NCI-H2171 treated with DMSO at 0.1 percent for 48 hours (cell line): ENCODE results near the gene DUSP12.
A peak's percentile ranks its signal among the peaks of the same experiment; 100 is the strongest.
"Not testable (repeated sequence)": the region's sequence is repeated elsewhere in the genome, so short reads cannot be mapped to it uniquely, and the experiment has no call there.

Experiments
- DNase-seq: peaks from one replicate; lab custom pipeline; 2025; lab: John Stamatoyannopoulos, UW

Gene DUSP12

DNA sequence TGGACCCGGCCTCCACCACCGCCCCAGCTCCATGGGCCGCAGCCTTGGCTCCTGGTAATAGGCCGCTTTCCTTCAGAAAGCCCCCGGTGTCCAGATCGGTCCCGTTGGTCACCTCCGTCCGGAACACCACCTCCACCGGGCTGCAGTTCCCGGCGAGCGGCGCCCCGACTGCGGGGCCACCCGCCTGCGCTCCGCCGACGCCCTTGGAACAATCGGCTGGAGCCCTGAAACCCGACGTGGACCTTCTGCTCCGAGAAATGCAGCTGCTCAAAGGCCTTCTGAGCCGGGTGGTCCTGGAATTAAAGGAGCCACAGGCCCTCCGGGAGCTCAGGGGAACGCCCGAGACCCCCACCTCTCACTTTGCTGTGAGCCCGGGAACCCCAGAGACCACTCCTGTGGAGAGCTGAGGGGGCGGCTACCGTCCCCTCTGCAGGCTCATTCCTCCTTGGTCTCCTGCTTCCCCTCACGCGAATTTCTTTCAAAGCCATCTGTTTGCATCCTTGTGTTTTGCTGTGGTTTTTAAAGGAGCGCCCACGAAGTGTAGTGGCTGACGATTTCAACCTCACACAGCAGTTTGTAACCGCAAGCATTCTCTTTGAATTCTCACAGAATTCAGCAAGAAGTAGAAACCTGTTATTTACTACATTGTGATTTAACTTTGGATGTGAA lies 22.2 kb upstream of the DUSP12 start:
- DNase-seq = peak; percentile 5

DNA sequence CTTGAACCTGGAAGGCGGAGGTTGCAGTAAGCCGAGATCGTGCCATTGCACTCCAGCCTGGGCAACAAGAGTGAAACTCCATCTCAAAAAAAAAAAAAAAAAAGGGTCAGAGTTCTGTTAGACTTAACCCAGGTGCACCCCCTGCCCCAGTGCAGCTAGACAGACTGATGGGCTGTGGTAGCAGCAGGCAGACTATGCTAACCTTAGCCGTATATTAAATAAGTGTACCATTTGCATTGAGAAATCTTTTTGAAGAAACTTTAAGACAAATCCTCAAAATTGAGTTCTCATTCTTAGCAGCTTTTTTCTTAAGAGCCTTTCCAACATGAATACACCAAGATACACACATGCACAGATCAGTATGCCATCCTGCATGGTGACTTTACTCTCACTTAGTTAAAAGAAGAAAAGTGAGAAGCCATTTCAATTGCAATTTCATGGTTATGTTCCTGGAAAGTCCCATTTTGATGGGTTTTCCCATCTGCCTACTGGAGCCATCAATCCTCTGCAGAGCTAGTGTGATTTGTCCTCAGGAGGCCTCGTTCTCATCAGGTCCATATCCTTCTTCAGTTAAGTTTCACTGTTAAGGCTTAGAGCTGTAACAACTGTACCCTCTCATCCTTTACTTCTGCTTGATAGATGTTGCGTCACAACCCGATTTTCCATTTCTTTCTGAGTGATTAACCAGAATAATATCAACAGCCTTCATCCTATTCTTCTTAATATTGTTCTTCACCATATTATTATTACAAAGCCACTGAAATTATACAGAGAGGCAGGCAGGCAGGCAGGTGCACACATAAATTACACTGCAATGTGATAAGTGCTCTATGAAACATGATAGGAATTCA lies 21.0 kb upstream of the DUSP12 start:
- DNase-seq = no peak

DNA sequence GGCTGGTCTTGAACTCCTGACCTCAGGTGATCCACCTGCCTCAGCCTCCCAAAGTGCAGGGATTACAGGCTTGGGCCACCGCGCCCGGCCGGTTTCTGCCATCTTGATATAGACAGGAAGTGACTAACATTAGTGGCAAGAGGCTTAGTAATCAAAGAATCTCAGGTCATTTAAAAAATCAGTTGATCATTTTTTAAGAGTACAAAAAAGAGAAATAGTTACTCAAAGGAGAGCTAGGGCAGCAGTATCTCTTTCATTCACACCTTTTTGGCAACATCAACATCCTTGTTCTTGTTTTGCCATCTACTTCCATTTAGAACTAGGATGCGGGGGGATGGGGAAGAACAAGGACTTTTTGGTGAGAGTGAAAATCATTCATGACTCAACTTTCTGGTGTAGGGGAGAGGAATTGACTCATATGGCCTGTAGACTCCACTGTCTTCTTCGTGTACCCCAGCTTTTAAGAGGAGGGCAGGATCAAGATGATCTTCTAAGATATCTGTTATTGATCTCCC lies 19.5 kb upstream of the DUSP12 start:
- no peak for DNase-seq

DNA sequence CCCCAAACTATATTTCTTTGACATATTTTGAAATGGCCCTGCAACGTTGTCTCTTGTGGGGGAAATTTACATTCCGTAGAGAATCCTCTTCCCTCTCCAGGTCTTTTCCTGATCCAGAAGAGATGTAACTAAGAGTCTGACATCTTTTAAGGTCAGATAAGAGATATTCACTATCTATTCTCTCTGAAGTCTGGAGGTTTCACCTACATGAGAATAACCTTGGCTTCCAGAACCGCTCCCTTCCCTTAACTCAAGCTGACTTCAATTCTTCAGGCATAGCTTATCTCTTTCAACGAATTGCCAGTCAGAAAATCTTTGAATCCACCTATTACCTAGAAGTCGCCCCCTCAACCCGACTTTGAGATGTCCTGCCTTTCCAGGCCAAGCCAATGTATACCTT lies 18.3 kb upstream of the DUSP12 start:
- DNase-seq = no peak

DNA sequence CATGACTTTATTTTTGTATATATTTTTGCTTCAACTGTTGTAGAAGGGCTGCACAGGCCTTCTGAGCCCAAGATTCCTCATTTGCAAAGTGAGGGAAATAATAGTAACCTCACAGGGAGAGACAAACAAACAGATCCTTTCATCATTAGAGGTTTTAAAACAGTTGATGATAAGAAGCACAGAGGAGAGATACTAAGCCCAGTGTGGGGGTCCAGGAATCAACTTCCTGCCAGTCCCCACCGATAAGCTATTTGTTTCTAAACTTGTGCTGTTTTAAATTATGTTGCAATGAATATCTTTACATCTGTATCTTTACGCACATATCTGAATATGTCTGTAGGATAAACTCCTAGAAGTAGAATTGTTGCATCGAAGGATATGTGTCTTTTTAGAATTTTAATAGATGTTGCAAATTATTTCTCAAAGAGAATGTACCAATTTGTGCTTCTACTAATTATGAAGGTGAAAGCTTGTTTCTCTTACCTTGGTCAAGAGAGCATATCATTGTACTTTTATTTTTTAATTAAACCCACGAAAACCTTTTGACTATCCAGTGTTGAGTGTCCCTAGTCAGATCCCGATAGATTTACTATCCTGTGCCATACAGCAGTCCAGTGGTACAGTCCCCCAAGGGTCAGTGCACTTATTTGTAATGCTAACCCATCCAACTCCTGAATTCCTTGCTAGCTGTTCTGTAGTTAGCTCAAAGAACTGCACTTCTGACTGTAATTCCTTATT lies 17.4 kb upstream of the DUSP12 start:
- no peak for DNase-seq

DNA sequence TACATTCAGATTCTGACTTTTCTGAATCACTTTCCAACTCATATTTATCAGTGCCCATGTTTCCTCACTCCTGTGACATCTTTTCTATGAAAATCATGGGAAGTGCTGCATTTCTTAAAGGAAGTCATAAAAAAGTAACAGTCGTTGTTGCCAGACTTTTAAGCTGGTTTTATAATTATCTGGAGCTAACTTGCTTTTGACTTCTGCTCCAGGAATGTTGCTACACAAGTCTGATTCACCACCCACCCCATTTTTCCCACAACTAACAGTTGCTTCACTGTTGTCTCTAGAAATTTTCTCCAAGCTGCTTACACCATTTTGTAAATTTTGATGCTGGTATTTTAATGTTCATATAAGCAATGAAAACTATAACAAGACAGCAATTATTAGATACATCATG lies 16.1 kb upstream of the DUSP12 start:
- DNase-seq = no peak

DNA sequence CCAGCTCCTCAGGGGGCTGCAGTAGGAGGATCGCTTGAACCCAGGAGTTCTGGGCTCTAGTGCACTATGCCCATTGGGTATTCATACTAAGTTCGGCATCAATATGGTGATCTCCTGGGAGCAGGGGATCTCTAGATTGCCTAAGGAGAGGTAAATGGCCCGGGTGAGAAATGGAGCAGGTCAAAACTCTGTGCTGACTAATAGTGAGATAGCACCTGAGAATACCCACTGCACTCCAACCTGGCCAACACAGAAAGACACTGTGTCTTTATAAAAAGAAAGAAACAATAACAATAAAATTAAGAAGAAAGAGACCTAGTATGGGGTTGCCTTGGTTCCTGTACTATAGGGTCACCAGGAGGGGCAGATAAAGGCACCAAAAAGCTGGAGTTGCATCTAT lies 13.7 kb upstream of the DUSP12 start:
- DNase-seq = no peak

DNA sequence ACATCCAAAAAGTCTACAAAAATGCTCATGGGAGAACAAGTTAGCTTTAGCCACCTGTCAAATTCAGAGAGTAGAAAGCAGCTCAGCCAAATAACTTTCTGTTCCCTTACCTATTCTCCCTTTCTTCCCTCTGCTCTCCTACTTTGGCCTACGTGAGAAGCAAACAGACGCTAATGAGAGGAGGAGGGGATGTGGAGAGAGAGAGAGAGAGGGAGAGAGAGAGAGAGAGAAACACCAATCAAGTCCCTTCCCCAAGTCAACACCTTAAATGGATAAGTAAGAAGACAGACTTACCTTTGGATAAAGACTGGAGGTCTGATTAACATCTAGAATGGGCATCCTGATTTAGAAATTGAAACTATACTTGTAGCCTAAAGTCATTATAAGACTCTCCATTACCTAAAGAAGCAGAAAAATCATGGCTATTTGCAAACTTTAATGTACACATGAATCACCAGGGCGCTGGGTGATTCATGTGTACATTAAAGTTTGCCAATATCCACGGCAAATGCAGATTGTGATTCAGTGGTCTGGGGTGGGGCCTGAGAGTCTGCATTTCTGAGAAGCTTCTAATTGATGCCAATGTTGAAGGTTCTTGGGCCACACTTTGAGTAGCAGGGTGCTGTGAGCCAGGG lies 13.1 kb upstream of the DUSP12 start:
- DNase-seq = no peak

DNA sequence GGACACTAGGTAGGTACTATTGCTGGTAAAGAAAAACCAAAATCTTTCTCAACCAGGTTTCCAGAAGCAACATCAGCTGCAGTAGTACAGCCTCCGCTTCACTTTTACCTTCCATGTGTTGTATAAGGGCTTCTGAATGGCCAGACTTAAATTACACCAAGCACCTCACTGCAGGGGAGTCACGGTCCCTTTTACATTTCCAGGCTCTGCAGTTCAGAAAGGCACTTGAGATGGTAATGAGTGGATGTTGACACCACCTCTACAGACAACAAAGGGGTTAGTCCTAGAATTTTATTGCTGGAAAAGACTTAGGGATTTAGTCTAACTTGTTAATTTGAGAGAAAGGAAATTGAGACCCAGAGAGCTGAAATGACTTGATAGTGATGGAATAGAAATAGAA lies 12.0 kb upstream of the DUSP12 start:
- DNase-seq = no peak

DNA sequence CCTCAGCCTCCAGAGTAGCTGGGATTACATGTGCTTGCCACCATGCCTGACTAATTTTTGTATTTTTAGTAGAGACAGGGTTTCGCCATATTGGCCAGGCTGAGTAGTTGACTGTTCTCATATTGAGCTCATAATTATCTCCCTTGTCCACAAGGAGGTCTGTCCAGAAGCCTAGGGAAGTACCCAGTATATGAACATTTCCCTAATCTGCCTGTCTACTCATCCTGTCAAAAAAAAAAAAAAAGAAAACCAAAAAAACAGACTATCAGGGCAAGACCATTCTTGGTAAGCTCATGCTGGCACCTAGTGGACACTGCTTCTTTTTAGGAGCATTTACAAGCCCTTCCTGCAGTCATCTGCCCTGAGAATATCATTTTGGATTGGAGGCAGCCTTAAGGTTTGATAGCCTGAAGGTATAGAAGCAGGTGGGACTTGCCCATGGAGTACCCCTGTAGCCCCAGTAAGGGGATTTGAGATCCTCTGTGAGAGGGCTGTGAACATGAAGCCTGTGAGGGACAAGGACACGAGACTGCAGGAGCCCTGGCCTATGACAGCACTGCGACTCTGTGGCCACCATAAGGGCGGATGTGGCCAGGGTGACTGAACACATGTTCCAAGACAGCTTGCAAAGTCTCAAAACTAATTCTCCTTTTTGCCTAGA lies 10.8 kb upstream of the DUSP12 start:
- peak; percentile 10 for DNase-seq

DNA sequence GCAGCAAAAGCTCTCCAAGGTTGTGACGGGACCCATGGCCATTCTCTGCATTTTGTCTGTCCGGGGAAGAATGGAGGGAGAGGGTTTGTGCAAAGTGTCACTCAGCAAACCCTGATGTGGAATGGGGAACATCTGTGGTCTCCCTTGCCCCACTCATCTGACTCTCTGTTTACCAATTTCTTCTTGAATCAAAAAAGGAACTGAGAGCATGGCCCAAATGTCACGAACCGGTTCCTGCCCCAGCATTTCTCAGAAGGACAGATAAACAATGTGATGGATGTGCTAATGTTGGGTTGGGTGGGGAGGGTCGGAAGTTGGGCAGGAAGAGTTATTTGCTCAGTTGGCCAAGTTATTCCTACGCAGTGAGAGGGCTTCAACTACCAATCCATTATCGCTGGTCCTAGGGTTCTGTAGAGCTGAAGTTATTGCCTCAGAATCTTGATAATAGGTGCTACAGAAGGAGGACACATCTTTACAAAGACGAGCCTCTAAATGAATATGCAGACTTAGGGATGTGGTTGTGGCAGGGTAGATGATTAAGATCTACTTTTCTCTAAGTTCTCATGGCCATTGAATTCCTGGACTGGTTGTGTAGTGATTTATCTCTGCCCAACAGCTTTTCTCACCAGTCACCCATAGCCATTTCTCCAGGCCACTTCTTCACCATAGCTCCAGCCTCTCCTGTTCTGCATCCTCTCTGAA lies 9.6 kb upstream of the DUSP12 start:
- DNase-seq = no peak

DNA sequence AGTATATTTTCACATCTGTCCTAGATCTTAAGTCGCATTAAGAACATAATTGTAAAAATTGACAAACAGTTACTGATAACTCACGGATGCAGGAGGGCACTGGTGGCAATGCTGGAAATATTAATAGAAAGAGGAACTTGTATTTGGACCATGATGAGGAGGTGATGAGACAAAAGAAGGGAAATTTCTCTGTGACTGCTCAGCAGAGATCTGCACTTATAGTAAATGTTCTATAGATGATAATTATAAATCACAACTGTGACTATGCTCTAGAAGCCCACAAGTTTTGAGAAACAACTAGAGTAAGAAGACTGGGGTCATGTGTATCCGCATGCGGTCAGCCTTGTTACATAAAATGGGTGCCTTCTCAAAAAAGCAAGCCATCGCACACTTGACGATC lies 8.7 kb upstream of the DUSP12 start:
- DNase-seq = no peak

DNA sequence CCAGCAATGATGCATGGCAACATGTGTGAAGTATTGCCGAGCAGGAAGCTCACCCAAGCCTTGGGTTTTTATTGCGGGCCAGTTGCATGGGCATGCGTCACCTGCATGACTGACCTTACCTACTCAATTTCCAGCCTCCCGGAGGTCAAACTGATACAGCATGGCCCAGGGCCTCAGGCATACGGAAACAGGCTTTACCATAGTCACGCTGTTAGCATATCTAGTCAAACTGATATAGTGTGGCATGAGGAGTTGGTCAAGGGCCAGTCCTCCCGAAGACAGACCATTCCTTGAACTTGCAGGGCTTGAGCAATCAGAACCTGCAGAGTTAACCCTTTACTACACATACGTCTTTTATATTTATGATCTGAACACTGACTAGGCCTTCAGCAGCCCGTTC lies 6.4 kb upstream of the DUSP12 start:
- DNase-seq = no peak

DNA sequence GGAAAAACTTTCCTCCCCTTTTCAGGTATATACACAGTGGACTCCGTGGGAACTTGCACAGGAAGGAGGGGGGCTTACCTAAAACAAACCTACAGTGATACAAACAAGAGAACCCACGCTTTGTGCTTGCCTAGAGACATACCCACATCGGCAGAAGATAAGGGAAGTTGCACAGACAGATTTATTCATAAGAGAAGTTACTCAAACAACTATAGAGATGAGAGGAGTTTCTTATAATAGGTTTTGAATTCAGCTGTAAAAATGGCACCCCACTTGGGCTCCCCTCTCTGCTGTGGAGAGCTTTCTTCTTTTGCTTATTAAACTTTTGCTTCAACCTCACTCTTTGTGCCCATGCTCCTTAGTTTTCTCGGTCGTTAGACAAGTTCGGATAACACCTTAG lies 1.8 kb upstream of the DUSP12 start:
- DNase-seq = no peak

DNA sequence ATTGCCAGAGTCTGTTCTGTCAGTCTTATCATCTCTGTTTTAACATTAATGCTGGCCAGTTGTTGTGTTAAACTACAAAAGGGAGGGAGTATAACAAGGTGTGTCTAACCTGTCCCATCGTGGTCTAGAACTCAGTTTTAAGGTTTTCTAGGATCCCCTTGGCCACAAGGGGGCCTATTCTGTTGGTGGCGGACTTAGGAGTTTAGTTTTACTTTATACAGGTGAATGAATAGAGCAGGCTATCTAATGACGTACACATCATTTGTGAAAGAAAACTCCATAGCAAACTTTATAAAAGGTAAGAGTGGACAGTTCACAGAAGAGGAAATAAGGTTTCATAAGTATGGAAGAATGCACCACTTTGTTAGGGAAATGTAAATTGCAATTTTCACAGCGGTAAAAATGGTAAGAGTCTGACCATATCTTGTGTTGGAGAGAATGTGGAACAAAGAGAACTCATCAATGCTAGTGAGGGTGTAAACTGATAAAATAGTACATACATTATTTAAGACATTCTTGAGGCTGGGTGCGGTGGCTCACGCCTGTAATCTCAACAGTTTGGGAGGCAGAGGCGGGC lies 14.0 kb downstream of the DUSP12 start:
- peak; percentile 6 for DNase-seq

DNA sequence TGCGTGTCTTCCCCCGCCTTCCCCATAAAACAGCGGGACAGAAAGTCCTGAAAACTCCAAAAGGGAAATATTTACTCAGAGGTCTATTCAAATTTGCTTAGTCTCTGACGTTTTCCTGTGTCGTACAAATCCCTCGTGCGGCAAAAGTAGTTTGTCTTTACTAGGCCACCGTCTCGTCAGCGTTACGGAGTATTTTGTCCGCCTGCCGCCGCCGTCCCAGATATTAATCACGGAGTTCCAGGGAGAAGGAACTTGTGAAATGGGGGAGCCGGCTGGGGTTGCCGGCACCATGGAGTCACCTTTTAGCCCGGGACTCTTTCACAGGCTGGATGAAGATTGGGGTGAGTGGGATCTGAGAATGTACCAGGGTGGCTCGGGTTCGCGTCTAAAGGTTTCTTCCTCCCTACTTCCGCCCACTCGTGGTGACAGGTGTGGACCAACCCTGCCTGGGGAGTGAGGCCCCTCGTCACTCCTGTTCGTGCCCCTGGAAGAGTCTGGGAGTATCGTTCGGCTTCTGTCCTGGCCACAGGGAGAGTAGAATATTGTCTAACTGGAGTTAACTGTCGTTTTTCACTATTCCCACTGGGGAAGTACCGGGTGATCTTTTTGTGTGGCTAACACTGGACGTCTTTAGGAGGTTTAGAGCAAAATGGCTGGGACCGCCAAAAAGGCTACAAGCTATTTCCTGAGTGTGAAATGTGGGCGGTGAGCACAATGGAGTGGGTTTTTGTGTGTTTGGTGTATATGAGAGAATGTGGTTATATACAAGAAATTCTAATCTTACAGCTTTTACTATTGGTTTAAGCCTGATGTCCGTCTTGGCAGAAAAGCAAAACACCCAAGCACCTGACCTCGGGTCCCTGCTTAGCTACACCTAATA lies 16.8 kb downstream of the DUSP12 start, which contains the start of gene ATF6:
ATF6 (plus strand) TSS at position 219 of the 880 bp plus-strand sequence; CDS start at position 260, 41 bp downstream.
- DNase-seq = peak; percentile 89

DNA sequence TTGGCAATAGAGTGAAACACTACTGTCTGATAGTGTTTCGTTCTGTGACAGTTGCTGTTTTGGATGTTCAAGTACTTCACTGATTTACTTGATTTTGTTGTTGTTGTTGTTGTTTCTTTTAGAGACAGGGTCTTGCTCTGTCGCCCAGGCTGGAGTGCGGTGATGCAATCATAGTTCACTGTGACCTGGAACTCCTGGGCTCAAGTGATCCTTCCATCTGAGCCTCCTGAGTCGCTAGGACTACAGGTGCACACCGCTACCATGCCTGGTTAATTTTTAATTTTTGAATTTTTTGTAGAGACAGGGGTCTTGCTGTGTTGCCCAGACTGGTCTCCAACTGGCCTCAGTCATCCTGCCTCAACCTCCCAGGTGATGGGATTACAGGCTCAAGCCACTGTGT lies 18.9 kb downstream of the DUSP12 start:
- no peak for DNase-seq

DNA sequence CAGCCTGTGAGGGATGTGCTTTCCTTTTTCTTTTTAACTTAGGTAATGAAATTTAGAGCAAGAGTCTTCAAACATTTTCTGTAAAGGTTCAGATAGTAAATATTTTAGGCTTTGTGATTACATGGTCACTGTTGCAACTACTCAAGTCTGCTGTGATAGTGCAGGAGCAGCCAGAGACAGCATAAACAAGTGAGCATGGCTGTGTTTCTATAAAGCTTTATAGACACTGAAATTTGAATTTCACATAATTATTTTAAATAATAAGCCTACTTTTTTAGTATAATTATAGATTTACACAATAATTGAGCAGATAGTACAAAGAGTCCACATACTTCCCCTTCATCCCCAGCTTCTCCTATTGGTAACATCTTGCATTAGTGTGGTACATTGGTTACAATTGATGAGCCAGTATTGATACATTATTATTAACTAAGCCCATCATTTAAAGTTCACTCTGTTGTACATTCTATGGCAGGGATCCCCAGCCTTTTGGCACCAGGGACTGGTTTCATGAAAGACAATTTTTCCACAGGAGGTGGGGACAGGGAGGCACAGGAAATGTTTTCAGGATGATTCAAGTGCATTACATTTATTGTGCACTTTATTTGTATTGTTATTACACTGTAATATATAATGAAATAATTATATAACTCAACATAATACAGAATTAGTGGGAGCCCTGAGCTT lies 19.5 kb downstream of the DUSP12 start:
- DNase-seq = no peak

DNA sequence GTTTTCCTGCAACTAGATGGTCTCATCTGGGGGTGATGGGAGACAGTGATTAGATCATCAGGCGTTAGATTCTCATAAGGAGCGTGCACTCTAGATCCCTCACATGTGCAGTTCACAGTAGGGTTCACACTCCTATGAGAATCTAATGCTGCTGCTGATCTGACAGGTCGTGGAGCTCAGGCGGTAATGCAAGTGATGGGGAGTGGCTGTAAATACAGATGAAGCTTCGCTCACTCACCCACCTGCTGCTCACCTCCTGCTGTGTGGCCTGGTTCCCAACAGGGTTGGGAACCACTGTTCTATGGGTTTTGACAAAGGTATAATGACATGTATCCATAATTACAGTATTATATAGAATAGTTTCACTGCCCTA lies 20.1 kb downstream of the DUSP12 start:
- DNase-seq = not testable (repeated sequence)
